Middle frontal gyrus (tissue), 1 donor: ENCODE results near the gene SART1.
"Not testable (repeated sequence)": the region's sequence is repeated elsewhere in the genome, so short reads cannot be mapped to it uniquely, and the experiment has no call there.

ENCODE experiments used
- DNase-seq: peaks from one replicate; pipeline ENCODE4 v3.0.0-alpha.2; 2015; ENCODE audit warnings: low spot score; ENCODE audit errors: extremely low spot score

SART1 gene

GRCh38 chr11:65992056-65992455 lies 30.5 kb downstream of the SART1 start:
- no peak for DNase-seq

- DNase-seq: no peak
Observed at GRCh38 chr11:65997286-65997685, 35.8 kb downstream of the SART1 start.

- DNase-seq: peak; percentile 90
Observed at GRCh38 chr11:66001942-66002647, 40.6 kb downstream of the SART1 start, which contains the start of the genes BANF1 and EIF1AD. BANF1 (plus strand) TSS chr11:66002503; CDS start chr11:66003251, 748 bp downstream. EIF1AD (minus strand) TSS chr11:66002157; CDS start chr11:66000389, 1,768 bp downstream.

- DNase-seq: no peak
Observed at GRCh38 chr11:66002648-66003225, 41.2 kb downstream of the SART1 start.

GRCh38 chr11:66003291-66003690 lies 41.8 kb downstream of the SART1 start:
- DNase-seq: no peak

GRCh38 chr11:66004186-66004585 lies 42.7 kb downstream of the SART1 start:
- DNase-seq: no peak

- DNase-seq: no peak
Observed at GRCh38 chr11:66006134-66006890, 44.8 kb downstream of the SART1 start.

GRCh38 chr11:66006891-66007176 lies 45.3 kb downstream of the SART1 start:
- DNase-seq: no peak

GRCh38 chr11:66007201-66007634 lies 45.7 kb downstream of the SART1 start:
- DNase-seq: no peak

- DNase-seq: no peak
Observed at GRCh38 chr11:66008095-66008467, 46.5 kb downstream of the SART1 start.

GRCh38 chr11:66008468-66009101 lies 47.1 kb downstream of the SART1 start:
- DNase-seq: no peak

GRCh38 chr11:66010036-66010435 lies 48.5 kb downstream of the SART1 start:
- DNase-seq: not testable (repeated sequence)

GRCh38 chr11:66011239-66011784 lies 49.8 kb downstream of the SART1 start:
- no peak for DNase-seq

- no peak for DNase-seq
Observed at GRCh38 chr11:66011785-66012303, 50.3 kb downstream of the SART1 start, which contains the start of gene CST6. CST6 (plus strand) TSS chr11:66012008; CDS start chr11:66012045, 37 bp downstream.

- DNase-seq: no peak
Observed at GRCh38 chr11:66012371-66012945, 50.9 kb downstream of the SART1 start.

GRCh38 chr11:66012946-66013761 lies 51.6 kb downstream of the SART1 start:
- no peak for DNase-seq

GRCh38 chr11:66013762-66014100 lies 52.2 kb downstream of the SART1 start:
- DNase-seq: no peak

GRCh38 chr11:66014804-66015453 lies 53.4 kb downstream of the SART1 start:
- DNase-seq: no peak

- no peak for DNase-seq
Observed at GRCh38 chr11:66015454-66015881, 53.9 kb downstream of the SART1 start.
